Large intestine (tissue), 3 donors: ENCODE measurements around the gene NDUFS2. TPM values are rescaled to one million over a fixed set of nuclear protein-coding genes. Genes with fewer than 3 reads are reported as not detected.
"Not testable (repeated sequence)": the region's sequence is repeated elsewhere in the genome, so short reads cannot be mapped to it uniquely, and the experiment has no call there.

Source experiments
- DNase-seq, 2 donors: peaks; one replicate each; pipeline versions ENCODE4 v3.0.0 to v3.0.0-alpha.2; 2013
- H3K27ac ChIP-seq: one replicate; pipeline ENCODE4 v1.5.1; 2013; ENCODE audit warnings: low read length
- H3K27me3 ChIP-seq: 2 replicates; pipeline ENCODE4 v1.6.1; 2013; ENCODE audit warnings: low read length; ENCODE audit not compliant: control insufficient read depth, insufficient read depth
- H3K36me3 ChIP-seq: 2 replicates; pipeline ENCODE4 v1.6.1; 2013; ENCODE audit warnings: low read length; ENCODE audit not compliant: control insufficient read depth, insufficient read depth
- H3K4me1 ChIP-seq: one replicate; pipeline ENCODE4 v1.6.1; 2013; ENCODE audit warnings: low read length; ENCODE audit not compliant: control insufficient read depth, insufficient read depth
- H3K4me3 ChIP-seq: one replicate; pipeline ENCODE4 v1.5.1; 2013; ENCODE audit warnings: low read length
- H3K9me3 ChIP-seq: one replicate; pipeline ENCODE4 v1.6.1; 2013; ENCODE audit warnings: mild to moderate bottlenecking, low read depth, low read length, moderate library complexity; ENCODE audit not compliant: control insufficient read depth
- WGBS: methylation state at CpG from one replicate; pipeline ENCODE4 v1.1.5; 2013; ENCODE audit warnings: low lambda C conversion rate; ENCODE audit not compliant: insufficient coverage; 5-methylcytosine and 5-hydroxymethylcytosine counted together
- polyA plus RNA-seq: library from polyadenylated mRNA; unstranded; fragments of 120-200 nt; gene quantifications from one replicate; pipeline ENCODE4 v1.2.1, GENCODE V29; 2013

The NDUFS2 gene
- polyA plus RNA-seq, 1 donor, result 125 TPM

DNA sequence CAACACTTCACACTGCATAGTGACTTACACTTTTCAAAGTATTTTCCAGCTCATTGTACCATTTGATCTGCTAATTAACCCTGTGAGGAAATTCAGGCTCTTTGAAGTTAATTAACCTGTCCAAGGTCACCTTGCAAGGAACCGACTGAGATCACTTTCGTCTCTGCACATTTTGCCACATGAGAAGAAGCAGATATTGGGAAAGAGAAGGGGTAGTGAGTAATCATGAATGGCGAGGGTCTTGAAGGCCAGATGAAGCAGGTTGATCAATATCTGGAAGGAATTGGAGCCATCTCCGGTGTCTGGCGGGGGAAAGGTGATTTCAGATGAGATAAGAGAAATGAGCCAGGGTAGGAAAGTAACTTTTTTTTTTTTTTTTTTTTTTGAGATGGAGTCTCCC, 17.8 kb downstream of the NDUFS2 start:
- DNase-seq, result no peak
- H3K36me3 ChIP-seq, result peaks cover 4% of the 10 kb centered on the region
- peak overlapping the region; percentile 89 for H3K27ac ChIP-seq
- WGBS, result no CpG with 5 or more reads among the region's 5 CpGs
- H3K4me1 ChIP-seq, result peaks cover 69% of the 10 kb centered on the region
- H3K4me3 ChIP-seq, result no peak overlapping the region
- H3K9me3 ChIP-seq, result no peaks in the 10 kb centered on the region
- no peaks in the 10 kb centered on the region for H3K27me3 ChIP-seq

DNA sequence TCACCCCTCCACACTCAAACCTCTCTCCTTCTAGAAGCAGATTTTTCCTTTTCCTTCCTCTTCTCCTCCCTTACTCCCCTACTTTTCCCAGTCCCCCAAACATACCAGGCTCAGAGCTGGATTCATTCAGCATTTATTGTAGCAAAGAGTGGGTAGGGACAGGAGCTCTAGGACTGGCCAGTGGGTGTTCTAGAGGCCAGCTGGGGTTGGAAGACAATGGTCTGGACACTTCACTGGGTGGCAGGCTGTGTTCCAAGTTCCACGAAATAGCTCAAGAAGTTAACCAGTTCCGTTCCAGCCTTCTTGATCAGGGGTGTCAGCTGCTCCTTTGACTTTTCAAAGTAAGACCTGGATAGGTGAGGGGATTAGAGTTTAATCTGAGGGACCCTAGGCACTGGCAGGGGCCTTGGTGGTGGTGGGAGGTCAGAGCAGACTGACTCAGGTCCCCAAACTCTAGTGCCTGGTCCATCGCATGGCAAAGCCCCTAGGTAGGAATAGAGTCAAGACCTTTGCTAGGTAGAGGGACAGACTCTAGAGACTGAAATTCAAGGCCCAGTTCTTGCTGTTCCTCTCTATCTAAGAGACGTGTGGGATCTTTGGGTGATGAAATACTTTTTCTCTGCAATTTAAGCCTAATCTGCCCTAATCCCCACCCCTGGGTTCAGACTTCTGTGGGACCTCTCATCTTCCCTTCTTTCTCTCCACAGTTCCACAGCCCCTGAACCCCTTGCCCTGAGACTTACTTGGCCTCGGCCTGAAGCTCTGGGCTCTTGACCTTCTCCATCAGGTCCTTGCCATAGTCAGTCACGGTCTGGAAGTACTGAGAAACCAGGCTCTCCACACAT, 20.2 kb downstream of the NDUFS2 start:
- Histone ChIP-seq H3K4me1 (peaks cover 73% of the 10 kb centered on the region), H3K9me3 (no peaks in the 10 kb centered on the region), H3K27ac (peak overlapping the region; percentile 95), H3K27me3 (no peaks in the 10 kb centered on the region), H3K36me3 (no peaks in the 10 kb centered on the region), H3K4me3 (no peak overlapping the region)
- no peak for DNase-seq
- no CpG with 5 or more reads among the region's 6 CpGs for WGBS

DNA sequence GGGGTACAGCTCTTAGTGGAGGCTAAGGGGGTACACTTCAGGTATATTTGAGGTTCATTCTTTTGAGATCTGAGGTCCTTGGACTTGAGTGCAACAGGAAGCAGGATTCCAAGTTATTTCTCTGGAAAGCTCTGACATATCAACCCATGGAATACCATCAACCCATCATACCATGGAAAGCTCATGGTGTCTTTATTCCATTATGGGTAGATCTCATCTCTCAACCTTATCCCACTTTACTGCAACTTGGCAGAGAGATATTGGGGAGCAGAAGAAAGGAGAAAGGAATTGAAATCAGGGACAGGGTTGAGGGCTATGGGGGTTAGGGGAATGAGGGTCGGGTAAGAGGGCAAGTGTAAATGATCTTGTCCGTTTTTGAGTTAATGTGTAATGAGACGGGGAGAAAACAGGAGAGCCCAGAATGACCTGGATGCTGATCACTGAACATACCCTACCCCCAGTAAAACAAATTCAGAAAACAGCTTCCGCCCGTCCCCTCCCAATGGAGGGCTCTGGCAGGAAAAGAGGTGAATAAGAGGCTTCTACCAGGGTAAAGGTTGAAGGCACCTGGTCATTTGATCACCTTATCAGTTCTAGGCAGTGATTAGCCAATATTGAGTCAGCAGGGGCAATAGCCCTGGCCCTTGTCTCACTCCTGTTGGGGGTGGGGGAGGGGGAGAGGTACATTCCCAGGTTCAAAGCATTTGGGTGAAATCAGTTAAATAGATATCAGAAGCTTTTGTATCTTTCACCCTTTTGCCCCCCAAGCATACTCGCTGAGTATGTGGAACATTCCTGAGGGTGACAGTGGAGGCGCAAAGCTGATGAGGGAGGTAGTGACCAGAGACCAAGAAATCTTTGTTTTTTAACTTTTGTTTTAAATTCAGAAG, 21.9 kb downstream of the NDUFS2 start:
- Histone ChIP-seq H3K4me1 (peaks cover 73% of the 10 kb centered on the region), H3K27ac (peak overlapping the region; percentile 95), H3K36me3 (peaks cover 12% of the 10 kb centered on the region), H3K27me3 (no peaks in the 10 kb centered on the region), H3K4me3 (no peak overlapping the region), H3K9me3 (no peaks in the 10 kb centered on the region)
- WGBS, result 20% methylated on average over 1 of the region's 7 CpGs
- peak; percentile 85 to 93 for DNase-seq

DNA sequence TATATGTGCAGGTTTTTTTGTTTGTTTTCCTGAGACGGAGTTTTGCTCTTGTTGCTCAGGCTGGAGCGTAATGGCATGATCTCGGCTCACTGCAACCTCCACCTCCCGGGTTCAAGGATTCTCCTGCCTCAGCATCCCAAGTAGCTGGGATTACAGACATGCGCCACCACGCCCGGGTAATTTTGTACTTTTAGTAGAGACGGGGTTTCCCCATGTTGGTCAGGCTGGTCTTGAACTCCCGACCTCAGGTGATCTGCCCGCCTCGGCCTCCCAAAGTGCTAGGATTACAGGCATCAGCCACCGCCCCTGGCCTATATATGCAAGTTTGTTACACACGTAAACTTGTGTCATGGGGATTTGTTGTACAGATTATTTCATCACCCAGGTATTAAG, 22.5 kb downstream of the NDUFS2 start:
- Histone ChIP-seq H3K27ac (peak overlapping the region; percentile 95), H3K4me1 (peaks cover 72% of the 10 kb centered on the region), H3K36me3 (peaks cover 18% of the 10 kb centered on the region)
- DNase-seq, H3K4me3 ChIP-seq, H3K27me3 ChIP-seq, H3K9me3 ChIP-seq: not testable (repeated sequence)
- WGBS, result 30% methylated on average over 2 of the region's 13 CpGs

DNA sequence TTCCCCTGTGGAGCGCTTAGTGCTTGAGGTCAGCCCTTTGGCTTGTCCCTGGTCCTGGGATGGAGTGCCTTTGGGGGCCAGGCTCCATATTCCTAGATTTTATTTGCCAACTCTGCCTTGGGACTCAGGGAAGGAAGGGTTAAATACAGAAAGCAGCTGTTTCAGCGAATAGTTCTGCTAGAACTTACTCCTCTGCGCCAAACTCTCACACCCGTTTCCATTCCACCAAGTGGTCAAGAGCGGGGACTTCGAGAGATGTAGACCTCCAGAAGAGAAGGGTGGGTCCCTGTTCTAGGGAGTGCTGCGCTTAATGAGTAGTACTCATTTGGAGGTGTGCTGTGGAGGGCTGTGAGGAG, 23.0 kb downstream of the NDUFS2 start:
- Histone ChIP-seq H3K4me1 (peaks cover 73% of the 10 kb centered on the region), H3K4me3 (no peak overlapping the region), H3K27me3 (no peaks in the 10 kb centered on the region), H3K27ac (peak overlapping the region; percentile 95), H3K36me3 (peaks cover 22% of the 10 kb centered on the region), H3K9me3 (no peaks in the 10 kb centered on the region)
- DNase-seq, result no peak
- no CpG with 5 or more reads among the region's 7 CpGs for WGBS

DNA sequence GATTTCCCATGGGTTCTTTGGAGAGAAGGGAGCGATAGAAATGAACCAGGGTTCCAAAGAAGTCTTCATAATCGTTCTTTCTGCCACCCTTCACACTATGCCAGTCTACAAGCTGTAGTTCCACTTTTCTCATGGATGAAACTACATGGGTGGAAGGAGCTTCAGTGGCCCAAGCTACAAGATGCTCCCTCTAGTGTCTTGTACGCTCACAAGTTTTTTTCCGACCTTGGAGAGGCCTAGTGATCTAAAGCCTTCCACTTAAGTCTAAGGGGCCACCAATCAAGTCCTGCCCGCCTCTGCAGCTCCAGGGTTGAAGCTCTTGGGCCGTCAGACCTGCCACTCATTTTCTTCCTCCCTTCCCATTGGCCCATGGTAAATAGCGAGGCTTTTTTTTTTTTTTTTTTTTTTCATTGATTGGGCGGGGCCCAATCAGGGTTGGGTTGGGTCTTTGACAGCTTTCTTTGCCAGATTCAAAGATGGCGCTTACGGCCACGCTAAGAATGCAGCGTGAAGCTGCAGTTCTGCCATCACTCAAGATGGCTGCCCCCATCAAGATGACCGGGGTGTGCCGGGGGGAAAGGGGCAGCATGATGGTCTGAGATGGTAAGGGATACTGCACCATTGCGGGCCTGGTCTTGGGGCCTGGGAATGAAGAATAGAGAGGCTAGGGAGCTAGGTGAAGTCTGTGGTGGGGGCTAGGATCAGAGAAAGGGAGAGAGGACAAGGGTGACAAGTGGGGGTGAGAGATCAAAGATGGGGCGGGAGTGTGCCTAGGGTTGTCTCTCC, 23.6 kb downstream of the NDUFS2 start, which contains the start of gene TOMM40L:
TOMM40L (plus strand) TSS at position 527 of the 786 bp plus-strand sequence. CDS start 430 bp downstream, outside the sequence.
- H3K4me3 ChIP-seq, result peak within 1 kb of the TSS; percentile 77
- peaks cover 28% of the 10 kb centered on the region for H3K36me3 ChIP-seq
- DNase-seq, result peak; percentile 98 to 99
- WGBS, result 0% methylated on average over 1 of the region's 16 CpGs
- peaks cover 70% of the 10 kb centered on the region for H3K4me1 ChIP-seq
- no peaks in the 10 kb centered on the region for H3K27me3 ChIP-seq
- peak within 1 kb of the TSS; percentile 95 for H3K27ac ChIP-seq
- H3K9me3 ChIP-seq, result no peaks in the 10 kb centered on the region

DNA sequence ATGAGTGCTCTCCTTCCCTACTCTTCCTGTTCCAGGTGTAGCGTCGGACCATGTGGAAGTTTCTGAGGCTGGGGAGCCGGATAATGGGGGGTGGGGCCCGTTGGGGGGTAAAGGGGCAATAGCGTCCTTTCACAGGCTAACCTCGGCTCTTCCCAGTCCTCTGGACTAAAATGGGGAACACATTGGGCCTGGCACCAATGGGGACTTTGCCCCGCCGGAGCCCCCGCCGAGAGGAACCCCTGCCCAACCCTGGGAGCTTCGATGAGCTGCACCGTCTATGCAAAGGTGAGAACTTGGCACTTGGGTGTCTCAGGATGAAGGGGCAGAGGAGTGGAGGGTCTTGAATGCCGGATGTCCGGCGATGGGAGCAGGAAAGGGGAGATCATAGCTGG, 24.1 kb downstream of the NDUFS2 start:
- WGBS, result no CpG with 5 or more reads among the region's 15 CpGs
- no peaks in the 10 kb centered on the region for H3K9me3 ChIP-seq
- H3K27ac ChIP-seq, result peak overlapping the region; percentile 46
- peaks cover 68% of the 10 kb centered on the region for H3K4me1 ChIP-seq
- peaks cover 31% of the 10 kb centered on the region for H3K36me3 ChIP-seq
- peak overlapping the region; percentile 77 for H3K4me3 ChIP-seq
- DNase-seq, result no peak
- no peaks in the 10 kb centered on the region for H3K27me3 ChIP-seq

DNA sequence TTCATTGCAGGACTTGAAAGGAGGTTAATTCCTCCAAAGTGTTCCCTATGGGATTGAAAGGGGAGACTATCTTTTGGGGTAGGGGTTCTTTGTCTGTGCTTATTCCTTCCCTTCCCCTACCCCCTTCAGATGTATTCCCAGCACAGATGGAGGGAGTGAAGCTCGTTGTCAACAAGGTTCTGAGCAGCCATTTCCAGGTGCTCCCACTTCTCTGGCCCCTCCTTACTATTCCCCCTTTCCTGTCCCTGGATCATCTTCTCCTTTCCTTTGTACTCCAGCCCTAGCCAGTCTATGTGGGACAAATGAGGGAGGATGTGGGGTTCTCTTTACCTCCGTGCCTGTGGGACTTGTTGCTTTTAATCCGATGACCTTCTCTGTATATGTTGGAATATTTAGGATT, 24.6 kb downstream of the NDUFS2 start:
- no peaks in the 10 kb centered on the region for H3K9me3 ChIP-seq
- H3K36me3 ChIP-seq, result peaks cover 31% of the 10 kb centered on the region
- H3K4me1 ChIP-seq, result peaks cover 68% of the 10 kb centered on the region
- peak overlapping the region; percentile 77 for H3K4me3 ChIP-seq
- H3K27me3 ChIP-seq, result no peaks in the 10 kb centered on the region
- H3K27ac ChIP-seq, result peak overlapping the region; percentile 46
- no peak for DNase-seq
- no CpG with 5 or more reads among the region's 3 CpGs for WGBS

DNA sequence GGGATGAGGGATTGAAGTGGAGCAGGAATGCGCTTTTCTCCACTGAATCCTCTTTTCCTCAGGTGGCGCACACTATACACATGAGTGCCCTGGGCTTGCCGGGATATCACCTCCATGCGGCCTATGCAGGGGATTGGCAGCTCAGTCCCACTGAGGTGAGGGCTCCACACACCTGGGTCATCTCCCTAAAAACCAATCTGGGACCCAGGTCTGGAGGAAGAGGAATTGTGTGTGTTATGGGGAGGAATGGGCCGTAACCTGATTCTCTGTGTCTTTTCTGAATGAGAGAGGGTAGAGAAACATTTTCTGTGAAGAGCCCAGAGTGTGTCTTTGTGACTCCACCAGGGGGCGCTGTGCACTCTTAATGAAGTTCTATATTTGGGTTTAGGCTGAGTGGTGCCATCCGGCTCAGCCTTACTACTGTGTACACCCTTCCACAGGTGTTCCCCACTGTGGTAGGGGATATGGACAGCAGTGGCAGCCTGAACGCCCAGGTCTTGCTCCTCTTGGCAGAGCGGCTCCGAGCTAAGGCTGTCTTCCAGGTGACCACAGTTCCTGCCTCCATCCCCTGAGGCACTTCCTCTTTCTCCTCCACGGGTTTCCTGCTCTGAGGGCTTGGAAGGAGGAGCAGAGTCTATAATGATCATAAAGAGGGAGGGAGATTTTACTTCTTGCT, 25.2 kb downstream of the NDUFS2 start:
- no CpG with 5 or more reads among the region's 11 CpGs for WGBS
- H3K27ac ChIP-seq, result peak overlapping the region; percentile 46

More for the DNA sequence above, 25.2 kb downstream of the NDUFS2 start:
- H3K4me3 ChIP-seq, result peak overlapping the region; percentile 77
- no peaks in the 10 kb centered on the region for H3K27me3 ChIP-seq
- DNase-seq, result peak in 1 of 2 donors; percentile 76
- H3K9me3 ChIP-seq, result no peaks in the 10 kb centered on the region
- peaks cover 68% of the 10 kb centered on the region for H3K4me1 ChIP-seq
- H3K36me3 ChIP-seq, result peaks cover 31% of the 10 kb centered on the region
